Peyer's patch (tissue), 4 donors: ENCODE data around the gene ALDOC. TPM values are rescaled to one million over a fixed set of nuclear protein-coding genes. Genes with fewer than 3 reads are reported as not detected.
A peak's percentile ranks its signal among the peaks of the same experiment; 100 is the strongest.

Experiments
- DNase-seq, 3 donors: peaks; one replicate each; pipeline ENCODE4 v3.0.0-alpha.2; 2017 to 2019
- H3K27ac ChIP-seq, 4 donors: fragments of 200-600 bp; sonication (generic); one replicate each; pipeline ENCODE4 v1.5.1; 2016 to 2019
- H3K27me3 ChIP-seq, 2 donors: fragments of 200-600 bp; sonication (generic); one replicate each; pipeline ENCODE4 v1.5.1; 2019
- H3K36me3 ChIP-seq, 3 donors: fragments of 200-600 bp; sonication (generic); one replicate each; pipeline ENCODE4 v1.5.1; 2016 to 2019
- H3K4me1 ChIP-seq, 4 donors: fragments of 200-600 bp; sonication (generic); one replicate each; pipeline ENCODE4 v1.5.1; 2016 to 2019
- H3K4me3 ChIP-seq, 4 donors: fragments of 200-600 bp; sonication (generic); 1 replicate in 3 of 4; 2 replicates in 1 of 4; pipeline ENCODE4 v1.5.1; 2016 to 2019; ENCODE audit warnings: mild to moderate bottlenecking in 1 of 4
- H3K9me3 ChIP-seq, 4 donors: fragments of 200-600 bp; sonication (generic); one replicate each; pipeline ENCODE4 v1.5.1; 2016 to 2019; ENCODE audit warnings: mild to moderate bottlenecking in 1 of 4
- CTCF ChIP-seq, 6 experiments: fragments of 450-650 bp in 4 of 6; fragments of 200-600 bp in 2 of 6; sonication (generic) in 1 of 6; IDR thresholded peaks; one replicate each; pipeline ENCODE4 v1.5.1; 2017 to 2019; ENCODE audit warnings: antibody characterized with exemption in 6 of 6, mild to moderate bottlenecking in 3 of 6, moderate library complexity in 1 of 6
- POLR2A ChIP-seq, 2 donors: fragments of 450-650 bp; IDR thresholded peaks; one replicate each; pipeline ENCODE4 v1.5.1; 2017; ENCODE audit warnings: antibody characterized with exemption in 2 of 2, mild to moderate bottlenecking in 2 of 2, moderate library complexity in 2 of 2
- total RNA-seq, 4 donors: library from RNA; depleted of rRNA; stranded (reverse); fragments of >200 nt; gene quantifications; one replicate each; pipeline ENCODE4 v1.1.0, GENCODE V29; 2016

The ALDOC gene
- total RNA-seq, 4 donors from 2014 or later: 14.9 to 192 (median 120) TPM

- H3K27ac ChIP-seq: no peak overlapping the region
- H3K36me3 ChIP-seq: no peaks in the 10 kb centered on the region
- H3K4me3 ChIP-seq: no peak overlapping the region
- no peaks in the 10 kb centered on the region for H3K4me1 ChIP-seq
- no peak for DNase-seq
- no peaks in the 10 kb centered on the region for H3K9me3 ChIP-seq
- TF ChIP-seq CTCF (IDR thresholded peaks at IDR 0.05): no peak
- TF ChIP-seq POLR2A (IDR thresholded peaks at IDR 0.05): no peak
- no peaks in the 10 kb centered on the region for H3K27me3 ChIP-seq
These were observed 35.3 kb downstream of the ALDOC start for GRCh38 chr17:28541439-28541838.

- no peak overlapping the region for H3K27ac ChIP-seq
- peak in 1 of 3 donors; percentile 28 for DNase-seq
- H3K36me3 ChIP-seq: no peaks in the 10 kb centered on the region
- no peaks in the 10 kb centered on the region for H3K4me1 ChIP-seq
- H3K4me3 ChIP-seq: no peak overlapping the region
- no peaks in the 10 kb centered on the region for H3K9me3 ChIP-seq
- no peaks in the 10 kb centered on the region for H3K27me3 ChIP-seq
- TF ChIP-seq POLR2A (IDR thresholded peaks at IDR 0.05) (no peak), CTCF (IDR thresholded peaks at IDR 0.05) (no peak)
These were observed 36.5 kb downstream of the ALDOC start for GRCh38 chr17:28540231-28540630.

GRCh38 chr17:28538296-28538895 is 38.3 kb downstream of the ALDOC start:
- DNase-seq: no peak
- H3K36me3 ChIP-seq: no peaks in the 10 kb centered on the region
- no peak for TF ChIP-seq CTCF (IDR thresholded peaks at IDR 0.05)

GRCh38 chr17:28537219-28537610 is 39.5 kb downstream of the ALDOC start:
- no peaks in the 10 kb centered on the region for H3K36me3 ChIP-seq
- no peaks in the 10 kb centered on the region for H3K9me3 ChIP-seq
- H3K4me3 ChIP-seq: no peak overlapping the region
- DNase-seq: no peak
- H3K27me3 ChIP-seq: no peaks in the 10 kb centered on the region
- no peak overlapping the region for H3K27ac ChIP-seq
- TF ChIP-seq POLR2A (IDR thresholded peaks at IDR 0.05) (no peak), CTCF (IDR thresholded peaks at IDR 0.05) (no peak)
- no peaks in the 10 kb centered on the region for H3K4me1 ChIP-seq

More at GRCh38 chr17:28538296-28538895, 38.3 kb downstream of the ALDOC start:
- Histone ChIP-seq H3K4me1 (no peaks in the 10 kb centered on the region), H3K27ac (no peak overlapping the region), H3K4me3 (no peak overlapping the region), H3K9me3 (no peaks in the 10 kb centered on the region), H3K27me3 (no peaks in the 10 kb centered on the region)

GRCh38 chr17:28536532-28537218 is 40.0 kb downstream of the ALDOC start:
- Histone ChIP-seq H3K4me3 (no peak overlapping the region), H3K4me1 (no peaks in the 10 kb centered on the region), H3K27ac (no peak overlapping the region), H3K9me3 (no peaks in the 10 kb centered on the region), H3K27me3 (no peaks in the 10 kb centered on the region), H3K36me3 (no peaks in the 10 kb centered on the region)
- TF ChIP-seq POLR2A (IDR thresholded peaks at IDR 0.05): no peak
- no peak for TF ChIP-seq CTCF (IDR thresholded peaks at IDR 0.05)
- no peak for DNase-seq
